Measurements from ENCODE around the gene CAPZA1.

CAPZA1 gene

GRCh38 chr1:112678605-112679004, 59.0 kb downstream of the CAPZA1 start:
- DNase-seq = no peak

DNA sequence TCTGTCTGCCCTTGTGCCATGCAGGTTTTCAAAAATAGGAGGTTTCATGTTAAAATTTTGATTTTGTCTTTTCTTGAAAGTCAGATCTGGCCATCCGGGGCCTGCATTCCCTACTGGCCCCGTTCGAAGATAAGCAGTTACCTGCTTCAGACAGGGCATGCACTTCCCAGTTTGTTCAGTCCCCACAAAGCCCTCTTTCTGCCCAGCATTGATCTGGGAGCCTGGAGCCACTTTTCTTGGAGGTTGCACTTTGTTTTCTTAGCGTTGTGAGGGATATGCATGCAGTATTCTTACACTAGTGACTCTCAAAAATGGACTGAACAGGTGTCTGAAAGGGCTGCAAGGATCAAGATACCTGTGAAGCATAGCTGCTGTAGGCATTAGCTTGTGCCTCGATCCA, 66.3 kb downstream of the CAPZA1 start:
- DNase-seq = no peak

DNA sequence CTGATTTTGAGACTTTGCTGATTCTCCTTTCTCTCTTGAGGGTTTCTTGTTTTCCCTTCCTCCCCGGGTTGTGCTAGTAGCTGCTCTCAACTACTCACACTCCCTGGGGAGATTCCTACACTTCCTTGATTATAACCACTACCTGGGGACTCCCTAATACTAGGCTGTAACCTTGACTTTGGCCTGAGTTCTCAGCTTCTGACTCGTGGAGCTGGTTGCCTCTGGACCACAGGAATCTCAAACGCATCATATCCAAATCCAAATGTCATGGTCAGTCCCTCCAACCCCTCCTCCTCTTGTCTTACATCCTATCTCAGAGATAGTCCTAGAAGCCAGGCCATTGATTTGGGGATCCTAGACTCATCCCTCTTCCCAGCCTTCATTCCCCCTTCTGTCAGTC, 66.8 kb downstream of the CAPZA1 start:
- no peak for DNase-seq

- no peak for DNase-seq
Measured at GRCh38 chr1:112686835-112687234, 67.2 kb downstream of the CAPZA1 start.

GRCh38 chr1:112687361-112687760, 67.7 kb downstream of the CAPZA1 start:
- DNase-seq = no peak

- no peak for DNase-seq
Measured at GRCh38 chr1:112687785-112688496, 68.3 kb downstream of the CAPZA1 start.

GRCh38 chr1:112688781-112689193, 69.2 kb downstream of the CAPZA1 start:
- DNase-seq = no peak

- DNase-seq = no peak
Measured at GRCh38 chr1:112689196-112689841, 69.7 kb downstream of the CAPZA1 start.

DNA sequence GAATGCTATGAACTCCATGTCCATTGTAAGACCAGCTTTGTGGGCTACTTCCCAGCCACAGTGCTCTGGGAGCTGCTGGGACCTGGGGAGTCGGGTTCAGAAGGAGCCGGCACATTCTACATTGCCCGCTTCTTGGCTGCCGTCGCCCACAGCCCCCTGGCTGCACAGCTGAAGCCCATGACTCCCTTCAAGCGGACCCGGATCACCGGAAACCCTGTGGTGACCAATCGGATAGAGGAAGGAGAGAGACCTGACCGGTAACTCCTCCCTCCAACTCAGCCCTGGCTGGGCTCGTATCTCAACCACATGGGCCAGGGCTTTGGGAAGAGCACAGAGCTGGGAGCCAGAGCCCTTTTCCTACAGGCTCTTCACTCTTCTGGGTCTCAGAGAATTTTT, 70.2 kb downstream of the CAPZA1 start:
- DNase-seq = no peak

GRCh38 chr1:112692681-112693080, 73.0 kb downstream of the CAPZA1 start:
- no peak for DNase-seq

DNA sequence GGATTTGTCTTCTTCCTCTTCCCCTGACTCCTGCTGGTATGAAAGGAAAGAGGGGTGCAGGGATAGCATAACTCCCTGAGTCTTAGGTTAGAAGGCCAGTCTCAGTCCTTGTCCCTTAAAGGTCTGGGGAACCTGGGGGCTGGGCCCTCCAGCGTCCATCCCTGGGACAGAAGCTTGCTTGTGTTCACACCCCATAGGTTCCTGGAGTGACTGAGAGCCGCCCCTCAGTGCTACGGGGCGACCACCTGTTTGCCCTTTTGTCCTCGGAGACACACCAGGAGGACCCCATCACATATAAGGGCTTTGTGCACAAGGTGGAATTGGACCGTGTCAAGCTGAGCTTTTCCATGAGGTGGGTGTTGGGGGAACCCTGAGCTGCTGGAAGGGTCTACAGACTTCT, 74.2 kb downstream of the CAPZA1 start:
- no peak for DNase-seq

- no peak for DNase-seq
Measured at GRCh38 chr1:112694363-112694929, 74.8 kb downstream of the CAPZA1 start.

GRCh38 chr1:112695276-112695675, 75.6 kb downstream of the CAPZA1 start:
- no peak for DNase-seq

- DNase-seq = no peak
Measured at GRCh38 chr1:112696578-112697314, 77.1 kb downstream of the CAPZA1 start.

- no peak for DNase-seq
Measured at GRCh38 chr1:112697781-112698201, 78.2 kb downstream of the CAPZA1 start.

DNA sequence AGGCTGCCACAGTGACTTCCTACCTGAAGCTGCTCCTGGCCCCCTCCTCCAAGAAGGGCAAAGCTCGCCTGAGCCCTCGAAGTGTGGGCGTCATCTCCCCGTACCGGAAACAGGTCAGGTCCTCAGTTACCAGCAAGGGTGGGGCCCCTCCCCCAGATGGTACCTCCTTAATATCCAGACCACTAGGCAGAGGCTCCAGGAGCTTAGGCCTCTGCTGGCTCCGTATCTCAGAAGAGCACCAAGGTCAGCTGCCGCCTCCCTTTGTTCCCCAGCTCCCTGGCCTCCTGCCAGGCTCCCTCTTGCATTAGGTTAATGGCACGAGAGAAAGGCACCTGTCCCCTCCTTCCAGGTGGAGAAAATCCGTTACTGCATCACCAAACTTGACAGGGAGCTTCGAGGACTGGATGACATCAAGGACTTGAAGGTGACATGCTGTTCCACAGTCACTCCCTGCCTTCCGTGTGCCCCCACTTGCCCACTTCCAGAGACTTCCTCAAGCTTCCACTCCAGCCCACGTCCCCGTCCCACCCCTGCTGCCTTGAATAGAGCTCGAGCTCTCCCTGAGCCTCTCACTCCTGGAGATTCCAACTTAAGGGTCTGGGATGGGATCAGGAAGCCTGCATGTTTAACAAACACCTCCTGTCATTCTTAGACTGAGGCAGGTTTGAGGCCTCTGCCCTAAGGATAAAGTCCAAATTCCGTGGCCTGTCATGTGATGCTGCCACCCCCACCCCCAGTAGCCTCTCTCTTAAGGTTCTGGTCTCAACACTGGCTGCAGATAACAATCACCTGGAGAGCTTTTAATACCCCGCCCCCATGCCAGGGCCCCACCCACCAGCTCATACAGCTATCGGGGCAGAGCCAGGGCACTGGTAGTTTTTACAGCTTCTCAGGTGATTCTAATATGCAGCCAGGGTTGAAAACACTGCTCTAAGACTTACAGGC, 79.0 kb downstream of the CAPZA1 start:
- no peak for DNase-seq

GRCh38 chr1:112699425-112700144, 80.0 kb downstream of the CAPZA1 start:
- no peak for DNase-seq

- DNase-seq = peak; percentile 62
Measured at GRCh38 chr1:112700290-112701226, 80.9 kb downstream of the CAPZA1 start.

DNA sequence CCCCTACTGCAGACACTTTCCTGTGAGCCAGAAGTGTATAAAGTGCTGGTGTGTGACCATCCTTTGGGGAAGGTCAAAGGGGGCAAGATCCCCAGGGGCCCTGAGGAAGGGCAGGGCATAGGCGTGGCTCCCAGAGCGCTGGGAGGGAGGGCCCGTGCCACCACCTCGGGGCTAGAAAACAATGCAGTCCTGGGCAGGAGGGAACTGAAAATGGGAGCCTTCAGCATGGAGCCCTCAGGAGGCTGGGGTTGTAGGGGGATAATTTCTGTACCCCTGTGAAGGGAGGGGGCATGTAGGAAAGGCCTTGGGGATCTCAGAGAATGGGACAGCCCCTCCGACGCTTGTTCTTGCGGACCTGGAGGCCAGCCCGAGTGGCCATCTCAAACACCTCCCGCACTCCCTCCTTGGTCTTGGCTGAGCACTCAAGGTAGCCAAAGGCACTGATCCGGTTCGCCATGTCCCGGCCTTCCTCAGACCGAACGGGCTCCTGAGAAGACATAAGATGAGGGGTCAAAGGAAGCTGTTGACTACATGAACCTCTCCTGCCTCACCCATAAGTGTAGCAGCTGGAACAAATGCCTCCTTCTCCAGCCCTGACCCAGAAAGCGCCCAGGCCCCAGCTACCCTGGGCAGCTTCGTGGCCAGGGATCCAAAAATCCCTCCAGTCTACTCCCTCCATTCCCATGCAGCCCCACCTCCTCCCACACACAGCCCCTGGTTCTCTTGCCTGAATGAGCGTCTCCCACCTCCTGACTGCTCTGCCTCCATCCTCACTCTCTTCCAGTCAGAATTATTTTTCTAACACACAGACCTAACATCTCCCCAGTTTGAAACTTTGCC, 81.8 kb downstream of the CAPZA1 start:
- DNase-seq = no peak

GRCh38 chr1:112702067-112702395, 82.4 kb downstream of the CAPZA1 start:
- DNase-seq = no peak

All from activated naive CD4-positive, alpha-beta T cell treated with anti-CD3 and anti-CD28 coated beads, Interleukin-2, amount 50 U/mL, for 16 hours (primary cell).